Prostate gland (tissue), 2 donors: Measurements from ENCODE around the gene PRKCQ.
"Not testable (repeated sequence)": the region's sequence is repeated elsewhere in the genome, so short reads cannot be mapped to it uniquely, and the experiment has no call there.

Experiments used
- POLR2A ChIP-seq: fragments of 450-650 bp; IDR thresholded peaks from one replicate; pipeline ENCODE4 v1.6.1; 2016; ENCODE audit warnings: antibody characterized with exemption, mild to moderate bottlenecking
- POLR2AphosphoS5 ChIP-seq: sonication (generic); formaldehyde crosslinking; IDR thresholded peaks from one replicate; pipeline ENCODE4 v1.6.1; 2017; ENCODE audit warnings: antibody characterized with exemption
- TF ChIP-seq, protein P1 (sequence below), 4 experiments: fragments of 200-600 bp in 2 of 4; fragments of 450-650 bp in 2 of 4; sonication (generic) in 2 of 4; IDR thresholded peaks; 1 replicate in 3 of 4; 2 replicates in 1 of 4; pipeline ENCODE4 v1.5.1; 2016 to 2019; ENCODE audit warnings: antibody characterized with exemption in 4 of 4, mild to moderate bottlenecking in 2 of 4, moderate library complexity in 2 of 4

DNA sequence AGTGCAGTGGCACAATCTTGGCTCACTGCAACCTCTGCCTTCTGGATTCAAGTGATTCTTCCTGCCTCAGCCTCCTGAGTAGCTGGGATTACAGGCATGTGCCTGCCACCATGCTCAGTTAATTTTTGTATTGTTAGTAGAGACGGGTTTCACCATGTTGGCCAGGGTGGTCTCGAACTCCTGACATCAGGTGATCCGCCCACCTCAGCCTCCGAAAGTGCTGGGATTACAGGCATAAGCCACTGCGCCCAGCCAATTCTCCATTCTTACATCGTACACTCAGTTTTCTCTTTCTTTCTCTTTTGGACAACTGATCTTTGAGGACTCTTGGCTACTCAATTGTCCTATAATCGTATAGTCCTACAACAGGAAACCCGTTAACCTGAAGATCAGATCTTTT, 2.8 kb upstream of the PRKCQ start:
- TF ChIP-seq, protein P1, sequence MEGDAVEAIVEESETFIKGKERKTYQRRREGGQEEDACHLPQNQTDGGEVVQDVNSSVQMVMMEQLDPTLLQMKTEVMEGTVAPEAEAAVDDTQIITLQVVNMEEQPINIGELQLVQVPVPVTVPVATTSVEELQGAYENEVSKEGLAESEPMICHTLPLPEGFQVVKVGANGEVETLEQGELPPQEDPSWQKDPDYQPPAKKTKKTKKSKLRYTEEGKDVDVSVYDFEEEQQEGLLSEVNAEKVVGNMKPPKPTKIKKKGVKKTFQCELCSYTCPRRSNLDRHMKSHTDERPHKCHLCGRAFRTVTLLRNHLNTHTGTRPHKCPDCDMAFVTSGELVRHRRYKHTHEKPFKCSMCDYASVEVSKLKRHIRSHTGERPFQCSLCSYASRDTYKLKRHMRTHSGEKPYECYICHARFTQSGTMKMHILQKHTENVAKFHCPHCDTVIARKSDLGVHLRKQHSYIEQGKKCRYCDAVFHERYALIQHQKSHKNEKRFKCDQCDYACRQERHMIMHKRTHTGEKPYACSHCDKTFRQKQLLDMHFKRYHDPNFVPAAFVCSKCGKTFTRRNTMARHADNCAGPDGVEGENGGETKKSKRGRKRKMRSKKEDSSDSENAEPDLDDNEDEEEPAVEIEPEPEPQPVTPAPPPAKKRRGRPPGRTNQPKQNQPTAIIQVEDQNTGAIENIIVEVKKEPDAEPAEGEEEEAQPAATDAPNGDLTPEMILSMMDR (IDR thresholded peaks at IDR 0.05) = not testable (repeated sequence)
- TF ChIP-seq POLR2A, POLR2AphosphoS5: not testable (repeated sequence)
